GM13977 (cell line): ENCODE measurements around the gene FAM78A.
"Not testable (repeated sequence)": the region's sequence is repeated elsewhere in the genome, so short reads cannot be mapped to it uniquely, and the experiment has no call there.

Source experiments
- DNase-seq: peaks from one replicate; pipeline ENCODE4 v3.0.0; 2012; ENCODE audit warnings: low spot score
- in situ Hi-C: fragments of 300-500 bp; cut with MboI; formaldehyde crosslinking; loops from one replicate; pipeline ENCODE4 v1.12.0; 2022; ENCODE audit warnings: low sequenced_read_pairs, low pct_unique_long_range_greater_than_20kb, mixed read lengths, inconsistent platforms; ENCODE audit not compliant: unreplicated experiment
- TF ChIP-seq, protein P1 (sequence below): IDR thresholded peaks from 2 replicates; pipeline ENCODE4 v1.5.1; 2012; ENCODE audit warnings: mild to moderate bottlenecking, control low read depth; ENCODE audit not compliant: insufficient read depth; ENCODE audit errors: extremely low read depth, missing control alignments

FAM78A gene

GRCh38 chr9:131273856-131274673, 2.2 kb downstream of the FAM78A start:
- DNase-seq = no peak
- TF ChIP-seq, protein P1, sequence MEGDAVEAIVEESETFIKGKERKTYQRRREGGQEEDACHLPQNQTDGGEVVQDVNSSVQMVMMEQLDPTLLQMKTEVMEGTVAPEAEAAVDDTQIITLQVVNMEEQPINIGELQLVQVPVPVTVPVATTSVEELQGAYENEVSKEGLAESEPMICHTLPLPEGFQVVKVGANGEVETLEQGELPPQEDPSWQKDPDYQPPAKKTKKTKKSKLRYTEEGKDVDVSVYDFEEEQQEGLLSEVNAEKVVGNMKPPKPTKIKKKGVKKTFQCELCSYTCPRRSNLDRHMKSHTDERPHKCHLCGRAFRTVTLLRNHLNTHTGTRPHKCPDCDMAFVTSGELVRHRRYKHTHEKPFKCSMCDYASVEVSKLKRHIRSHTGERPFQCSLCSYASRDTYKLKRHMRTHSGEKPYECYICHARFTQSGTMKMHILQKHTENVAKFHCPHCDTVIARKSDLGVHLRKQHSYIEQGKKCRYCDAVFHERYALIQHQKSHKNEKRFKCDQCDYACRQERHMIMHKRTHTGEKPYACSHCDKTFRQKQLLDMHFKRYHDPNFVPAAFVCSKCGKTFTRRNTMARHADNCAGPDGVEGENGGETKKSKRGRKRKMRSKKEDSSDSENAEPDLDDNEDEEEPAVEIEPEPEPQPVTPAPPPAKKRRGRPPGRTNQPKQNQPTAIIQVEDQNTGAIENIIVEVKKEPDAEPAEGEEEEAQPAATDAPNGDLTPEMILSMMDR = no peak
- in situ Hi-C loops = no loop called here

DNA sequence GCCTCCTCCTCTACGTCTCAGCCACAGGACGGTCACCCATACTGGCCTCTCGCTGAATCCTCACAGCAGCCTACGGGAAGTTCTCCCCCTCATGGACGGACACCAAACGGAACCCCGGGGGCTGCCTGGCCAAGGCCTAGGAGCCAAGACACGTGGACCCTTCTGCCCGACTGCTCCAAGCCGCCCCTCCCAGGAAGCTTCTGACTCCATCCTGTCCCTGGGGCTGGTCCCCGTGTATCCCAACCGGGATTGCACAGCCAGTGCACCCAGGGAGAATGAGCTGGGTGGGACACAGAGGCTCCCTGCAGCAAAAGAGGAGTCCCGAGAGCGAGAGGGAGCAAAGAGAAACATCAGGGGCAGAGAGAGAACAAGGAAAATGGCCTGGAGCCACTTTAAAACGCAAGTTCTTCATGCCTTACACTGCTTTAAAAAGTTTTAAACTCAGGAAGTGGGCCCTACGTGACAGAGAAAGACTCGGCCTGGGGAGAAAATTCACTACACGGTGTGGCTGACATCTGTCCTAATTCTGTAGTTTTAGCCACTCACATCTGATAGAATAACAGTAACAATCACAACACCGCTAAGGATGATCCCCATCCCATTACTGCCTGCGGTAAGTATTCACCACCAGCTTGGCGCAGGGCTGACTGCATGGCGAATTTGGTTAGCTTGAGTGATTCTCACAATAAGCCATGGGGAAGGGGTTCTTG, 3.0 kb downstream of the FAM78A start:
- in situ Hi-C loops = no loop called here
- no peak for DNase-seq
- TF ChIP-seq, protein P1 = no peak

GRCh38 chr9:131272212-131272611, 4.1 kb downstream of the FAM78A start:
- TF ChIP-seq, protein P1 = no peak
- in situ Hi-C loops = no loop called here
- DNase-seq = no peak

- in situ Hi-C loops = no loop called here
- TF ChIP-seq, protein P1 = no peak
- no peak for DNase-seq
Observed at GRCh38 chr9:131271506-131271931, 4.8 kb downstream of the FAM78A start.

- in situ Hi-C loops, DNase-seq: not testable (repeated sequence)
Observed at GRCh38 chr9:131271016-131271273, 5.4 kb downstream of the FAM78A start.

GRCh38 chr9:131270171-131271015, 5.9 kb downstream of the FAM78A start:
- in situ Hi-C loops = no loop called here
- peak; percentile 62 for DNase-seq
- TF ChIP-seq, protein P1 = no peak
